Measurements from ENCODE around the gene TMEM214.

The TMEM214 gene

DNA sequence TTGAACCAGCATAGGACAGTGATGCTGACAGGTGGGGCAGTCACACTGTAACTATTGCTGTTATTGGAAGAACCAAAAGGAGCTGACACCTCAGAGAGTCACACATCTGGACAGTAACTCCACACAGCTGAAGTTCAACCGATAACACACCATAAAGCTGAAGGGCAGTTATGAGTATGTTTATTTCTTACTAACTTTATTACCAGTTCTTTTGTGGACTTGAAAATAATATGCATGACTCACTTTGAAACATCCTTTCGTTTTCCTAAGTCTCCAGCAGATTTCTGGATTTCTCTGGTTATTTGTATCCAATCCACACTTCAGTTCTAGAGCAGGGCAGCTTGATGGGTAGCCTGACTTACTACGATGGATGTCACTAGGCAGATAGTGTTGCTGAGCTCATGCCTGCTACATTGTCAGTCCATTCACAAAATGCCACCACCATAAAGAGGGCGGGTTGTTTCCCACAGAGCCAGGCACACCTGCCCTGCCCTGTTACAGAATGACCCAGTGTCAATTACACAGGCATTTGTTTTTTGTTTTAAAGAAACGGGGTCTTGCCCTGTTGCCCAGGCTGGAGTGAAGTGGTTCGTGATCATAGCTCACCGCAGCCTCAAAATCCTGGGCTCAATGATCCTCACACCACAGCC, 10.3 kb downstream of the TMEM214 start:
- no peak overlapping the region for H3K14ac ChIP-seq (ENCODE audit: low read length)
- H2BK120ac ChIP-seq (ENCODE audit: low read depth, low read length): no peak overlapping the region
- H2AK5ac ChIP-seq (ENCODE audit: low read depth, low read length): no peak overlapping the region
- H3K4me1 ChIP-seq (ENCODE audit: control insufficient read depth in 2 of 2, insufficient read depth in 1 of 2, low read depth in 1 of 2, low read length in 2 of 2): no peaks in the 10 kb centered on the region
- no peak overlapping the region for H2BK12ac ChIP-seq (ENCODE audit: low read length)
- H3K9ac ChIP-seq (ENCODE audit: low read depth, low read length, poor library complexity): no peak overlapping the region
- H3K9me3 ChIP-seq (replicated peaks in 1 of 2; ENCODE audit: control insufficient read depth in 2 of 2, insufficient read depth in 1 of 2, low read depth in 1 of 2, low read length in 2 of 2): no peaks in the 10 kb centered on the region
- no CpG with 5 or more reads among the region's 7 CpGs for WGBS, 2 donors (ENCODE audit: extremely low coverage in 2 of 2, insufficient read length in 2 of 2, insufficient replicate concordance in 1 of 2)
- no peak overlapping the region for H3K27ac ChIP-seq (replicated peaks; ENCODE audit: low read length)
- no peak overlapping the region for H3K4ac ChIP-seq (ENCODE audit: low read length)
- H4K8ac ChIP-seq (ENCODE audit: low read depth, low read length): no peak overlapping the region
- H3K79me1 ChIP-seq (ENCODE audit: low read depth, low read length): no peaks in the 10 kb centered on the region
- H2BK5ac ChIP-seq (ENCODE audit: low read length): no peak overlapping the region
- no peak for DNase-seq (ENCODE audit: low spot score)
- H3K23ac ChIP-seq (ENCODE audit: low read depth, low read length, poor library complexity): no peak overlapping the region
- no peak overlapping the region for H3K18ac ChIP-seq (ENCODE audit: low read length)
- H2BK15ac ChIP-seq (ENCODE audit: low read length): no peak overlapping the region
- H3K4me2 ChIP-seq (ENCODE audit: insufficient read depth, low read length, poor library complexity, severe bottlenecking): no peak overlapping the region
- H4K91ac ChIP-seq (ENCODE audit: low read depth, low read length, poor library complexity): no peak overlapping the region
- peaks cover 30 to 43% of the 10 kb centered on the region in 2 donors for H3K36me3 ChIP-seq (replicated peaks in 1 of 2; ENCODE audit: control insufficient read depth in 2 of 2, insufficient read depth in 2 of 2, low read length in 2 of 2)
- no peak overlapping the region for H3K4me3 ChIP-seq (ENCODE audit: low read length in 2 of 2)
- H2AFZ ChIP-seq (ENCODE audit: low read length): no peak overlapping the region
- H3K27me3 ChIP-seq (ENCODE audit: control insufficient read depth in 3 of 3, insufficient read depth in 3 of 3, low read depth in 1 of 3, low read length in 3 of 3): no peaks in the 10 kb centered on the region

DNA sequence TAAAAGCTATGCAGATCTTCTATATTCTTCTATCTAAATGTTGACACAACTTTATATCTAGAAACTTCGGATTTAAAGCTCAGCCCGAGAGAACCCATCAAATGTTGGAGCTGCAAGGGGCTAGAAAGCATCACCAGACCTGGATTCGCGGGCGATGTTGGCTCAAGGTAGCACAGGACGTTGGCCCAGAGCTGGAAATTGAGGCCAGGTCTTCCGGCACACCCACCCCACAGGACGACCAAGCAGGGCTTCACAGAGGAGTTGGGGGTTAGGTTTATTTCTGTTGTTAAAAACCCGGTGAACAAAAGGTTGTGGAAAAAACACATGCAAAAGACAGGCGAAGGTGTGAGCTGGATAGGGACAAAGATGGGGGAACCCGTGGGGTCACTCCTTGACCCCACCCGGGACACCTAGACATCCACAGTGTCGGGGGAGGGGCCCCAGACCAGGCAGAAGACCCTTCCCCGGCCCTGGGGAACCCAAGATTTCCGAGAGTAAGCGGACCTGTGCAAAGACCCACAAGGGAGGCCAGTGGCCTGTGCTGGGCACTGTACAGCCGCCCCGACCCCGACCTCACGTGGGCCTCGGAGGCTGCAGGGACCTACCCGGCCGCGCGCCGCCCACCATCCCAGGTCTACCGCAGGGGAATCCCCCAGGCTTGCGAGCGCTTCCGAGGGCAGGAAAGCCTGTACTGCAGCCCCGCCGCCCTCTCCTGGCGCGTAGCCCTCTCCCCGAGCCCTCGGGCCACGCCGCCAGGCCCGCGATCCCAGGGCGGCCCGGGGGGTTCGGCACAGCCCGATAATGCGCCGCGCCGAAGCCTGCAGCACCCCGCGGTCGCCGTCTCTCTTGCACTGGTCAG, 16.9 kb downstream of the TMEM214 start:
- DNase-seq (ENCODE audit: low spot score): no peak

DNA sequence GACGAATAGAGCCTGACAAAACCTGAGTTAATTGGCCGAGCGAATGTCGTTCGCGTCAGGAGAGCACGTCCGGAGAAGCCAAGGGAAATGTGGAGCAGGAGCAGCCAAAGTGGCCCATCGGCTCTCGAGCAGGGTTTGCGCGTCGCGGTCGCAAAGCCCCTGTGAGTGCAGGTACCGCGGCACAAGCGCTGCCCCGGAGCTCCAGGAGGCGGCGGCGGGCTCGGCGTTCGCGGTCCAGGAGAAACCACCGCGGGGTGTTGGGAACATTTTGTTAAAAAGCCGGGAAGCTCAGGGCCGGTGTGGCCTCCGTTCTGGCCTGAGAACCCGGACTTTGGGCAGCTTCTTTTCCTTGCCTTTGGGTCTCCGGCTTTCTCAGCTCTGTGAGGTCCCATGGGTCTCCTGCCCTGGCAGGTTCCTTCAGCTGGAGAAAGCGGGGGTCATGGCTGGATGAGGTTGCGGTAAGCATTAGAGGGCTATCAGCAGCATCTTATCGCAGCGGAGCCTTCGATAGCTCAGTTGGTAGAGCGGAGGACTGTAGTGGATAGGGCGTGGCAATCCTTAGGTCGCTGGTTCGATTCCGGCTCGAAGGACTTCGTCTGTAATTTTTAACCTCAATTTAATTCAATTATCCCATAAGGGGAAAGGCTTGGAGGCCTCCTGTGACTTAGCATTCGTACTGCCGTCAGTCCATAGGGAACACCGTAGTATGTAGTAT, 17.7 kb downstream of the TMEM214 start:
- H2BK15ac ChIP-seq (ENCODE audit: low read length): no peak overlapping the region
- peak overlapping the region; percentile 82 for H3K23ac ChIP-seq (ENCODE audit: low read depth, low read length, poor library complexity)
- H3K79me1 ChIP-seq (ENCODE audit: low read depth, low read length): peaks cover 6% of the 10 kb centered on the region
- H2BK5ac ChIP-seq (ENCODE audit: low read length): peak overlapping the region; percentile 89
- peaks cover 5 to 7% of the 10 kb centered on the region in 2 donors for H3K4me1 ChIP-seq (ENCODE audit: control insufficient read depth in 2 of 2, insufficient read depth in 1 of 2, low read depth in 1 of 2, low read length in 2 of 2)
- no peaks in the 10 kb centered on the region for H3K27me3 ChIP-seq (ENCODE audit: control insufficient read depth in 3 of 3, insufficient read depth in 3 of 3, low read depth in 1 of 3, low read length in 3 of 3)
- peak overlapping the region; percentile 79 for H3K4me2 ChIP-seq (ENCODE audit: insufficient read depth, low read length, poor library complexity, severe bottlenecking)
- no peak overlapping the region for H2AK5ac ChIP-seq (ENCODE audit: low read depth, low read length)
- H3K27ac ChIP-seq (replicated peaks; ENCODE audit: low read length): peak overlapping the region; percentile 86
- no peak overlapping the region for H2BK12ac ChIP-seq (ENCODE audit: low read length)
- peak overlapping the region; percentile 42 for H4K91ac ChIP-seq (ENCODE audit: low read depth, low read length, poor library complexity)
- H3K18ac ChIP-seq (ENCODE audit: low read length): peak overlapping the region; percentile 97
- no peaks in the 10 kb centered on the region for H3K9me3 ChIP-seq (replicated peaks in 1 of 2; ENCODE audit: control insufficient read depth in 2 of 2, insufficient read depth in 1 of 2, low read depth in 1 of 2, low read length in 2 of 2)
- H3K4me3 ChIP-seq (ENCODE audit: low read length in 2 of 2): peak overlapping the region; percentile 82 to 95
- no CpG with 5 or more reads among the region's 48 CpGs for WGBS, 2 donors (ENCODE audit: extremely low coverage in 2 of 2, insufficient read length in 2 of 2, insufficient replicate concordance in 1 of 2)
- H3K36me3 ChIP-seq (replicated peaks in 1 of 2; ENCODE audit: control insufficient read depth in 2 of 2, insufficient read depth in 2 of 2, low read length in 2 of 2): peaks cover 24 to 27% of the 10 kb centered on the region in 2 donors
- H3K9ac ChIP-seq (ENCODE audit: low read depth, low read length, poor library complexity): peak overlapping the region; percentile 95
- peak overlapping the region; percentile 79 for H2BK120ac ChIP-seq (ENCODE audit: low read depth, low read length)
- H4K8ac ChIP-seq (ENCODE audit: low read depth, low read length): peak overlapping the region; percentile 26
- H3K14ac ChIP-seq (ENCODE audit: low read length): peak overlapping the region; percentile 90
- no peak overlapping the region for H3K4ac ChIP-seq (ENCODE audit: low read length)
- peak overlapping the region; percentile 96 for H2AFZ ChIP-seq (ENCODE audit: low read length)
- DNase-seq (ENCODE audit: low spot score): peak; percentile 98

More for the DNA sequence above, 16.9 kb downstream of the TMEM214 start:
- Histone ChIP-seq H3K79me1 (ENCODE audit: low read depth, low read length) (peaks cover 6% of the 10 kb centered on the region), H3K4me3 (ENCODE audit: low read length in 2 of 2) (peak overlapping the region; percentile 82 to 95), H2AK5ac (ENCODE audit: low read depth, low read length) (peak overlapping the region; percentile 38), H2BK5ac (ENCODE audit: low read length) (peak overlapping the region; percentile 89), H3K4ac (ENCODE audit: low read length) (no peak overlapping the region), H4K91ac (ENCODE audit: low read depth, low read length, poor library complexity) (peak overlapping the region; percentile 42), H3K14ac (ENCODE audit: low read length) (peak overlapping the region; percentile 90), H3K23ac (ENCODE audit: low read depth, low read length, poor library complexity) (peak overlapping the region; percentile 82), H3K36me3 (replicated peaks in 1 of 2; ENCODE audit: control insufficient read depth in 2 of 2, insufficient read depth in 2 of 2, low read length in 2 of 2) (peaks cover 16 to 20% of the 10 kb centered on the region in 2 donors), H2AFZ (ENCODE audit: low read length) (peak overlapping the region; percentile 96), H3K9me3 (replicated peaks in 1 of 2; ENCODE audit: control insufficient read depth in 2 of 2, insufficient read depth in 1 of 2, low read depth in 1 of 2, low read length in 2 of 2) (no peaks in the 10 kb centered on the region), H2BK12ac (ENCODE audit: low read length) (peak overlapping the region; percentile 98), H2BK120ac (ENCODE audit: low read depth, low read length) (peak overlapping the region; percentile 79), H3K27ac (replicated peaks; ENCODE audit: low read length) (peak overlapping the region; percentile 86), H3K9ac (ENCODE audit: low read depth, low read length, poor library complexity) (peak overlapping the region; percentile 95), H3K27me3 (ENCODE audit: control insufficient read depth in 3 of 3, insufficient read depth in 3 of 3, low read depth in 1 of 3, low read length in 3 of 3) (no peaks in the 10 kb centered on the region), H4K8ac (ENCODE audit: low read depth, low read length) (peak overlapping the region; percentile 26), H3K18ac (ENCODE audit: low read length) (peak overlapping the region; percentile 97), H3K4me2 (ENCODE audit: insufficient read depth, low read length, poor library complexity, severe bottlenecking) (peak overlapping the region; percentile 79), H3K4me1 (ENCODE audit: control insufficient read depth in 2 of 2, insufficient read depth in 1 of 2, low read depth in 1 of 2, low read length in 2 of 2) (peaks cover 5 to 7% of the 10 kb centered on the region in 2 donors), H2BK15ac (ENCODE audit: low read length) (peak overlapping the region; percentile 50)
- no CpG with 5 or more reads among the region's 52 CpGs for WGBS, 2 donors (ENCODE audit: extremely low coverage in 2 of 2, insufficient read length in 2 of 2, insufficient replicate concordance in 1 of 2)

All from neuronal stem cell (in vitro differentiated cells).